GM23248 (cell line): ENCODE data around the gene IKZF4.

Experiments
- EZH2 ChIP-seq: fragments of 200-600 bp; sonication (generic); IDR thresholded peaks from 2 replicates; pipeline ENCODE4 v1.6.1; 2018; ENCODE audit warnings: antibody characterized with exemption, mild to moderate bottlenecking; ENCODE audit not compliant: insufficient read depth, poor library complexity, severe bottlenecking
- EZH2phosphoT487 ChIP-seq: fragments of 200-600 bp; sonication (generic); IDR thresholded peaks from 2 replicates; pipeline ENCODE4 v1.6.1; 2018; ENCODE audit warnings: antibody characterized with exemption, moderate library complexity, mild to moderate bottlenecking, low read depth; ENCODE audit not compliant: insufficient read depth

DNA sequence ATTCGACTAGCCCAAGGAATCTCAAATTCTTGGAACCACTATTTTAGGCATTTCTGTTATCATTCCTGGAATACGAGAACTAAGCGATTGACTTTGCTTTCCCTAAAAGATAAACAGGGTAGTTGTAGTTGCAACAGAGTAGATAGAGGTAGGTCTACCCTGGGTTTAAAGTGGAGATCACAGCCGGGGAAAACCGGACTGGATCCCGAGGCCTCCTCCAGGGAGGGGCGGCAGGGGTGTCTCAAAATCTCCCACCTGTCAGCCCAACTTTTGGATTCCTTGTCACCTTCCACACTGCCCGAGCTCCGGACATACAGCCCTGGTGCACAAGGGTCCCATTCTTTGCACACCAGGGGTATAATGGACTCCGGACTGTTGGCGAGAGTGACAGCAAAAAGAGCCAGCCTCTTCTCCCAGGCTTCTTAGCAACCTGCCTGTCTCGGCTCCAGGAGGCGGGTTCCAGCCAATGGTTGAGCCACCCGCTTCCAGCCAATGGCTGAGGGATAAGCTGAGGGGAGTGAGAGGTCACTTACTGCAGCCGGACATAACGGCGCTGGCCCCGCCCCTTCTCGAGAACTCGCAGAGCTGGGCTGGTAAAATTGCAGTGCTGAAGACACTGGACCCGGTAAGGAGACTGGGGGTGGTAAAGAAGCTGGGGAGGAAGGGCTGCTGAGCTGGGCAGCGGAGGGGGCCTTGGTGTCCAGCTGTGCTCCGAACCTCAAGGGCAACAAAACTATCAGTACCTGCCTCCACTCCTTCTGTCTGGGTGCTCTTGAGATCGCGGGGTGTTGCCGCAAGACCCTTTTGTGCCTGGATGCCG is 23.9 kb upstream of the IKZF4 start, which contains the start of gene SUOX:
- TF ChIP-seq EZH2 (no peak), EZH2phosphoT487 (no peak)
